NCI-H446 (cell line): ENCODE results near the gene TARS2.

ENCODE experiments used
- DNase-seq, 2 experiments: peaks; one replicate each; lab custom pipeline; 2025; lab: John Stamatoyannopoulos, UW

Gene TARS2

DNA sequence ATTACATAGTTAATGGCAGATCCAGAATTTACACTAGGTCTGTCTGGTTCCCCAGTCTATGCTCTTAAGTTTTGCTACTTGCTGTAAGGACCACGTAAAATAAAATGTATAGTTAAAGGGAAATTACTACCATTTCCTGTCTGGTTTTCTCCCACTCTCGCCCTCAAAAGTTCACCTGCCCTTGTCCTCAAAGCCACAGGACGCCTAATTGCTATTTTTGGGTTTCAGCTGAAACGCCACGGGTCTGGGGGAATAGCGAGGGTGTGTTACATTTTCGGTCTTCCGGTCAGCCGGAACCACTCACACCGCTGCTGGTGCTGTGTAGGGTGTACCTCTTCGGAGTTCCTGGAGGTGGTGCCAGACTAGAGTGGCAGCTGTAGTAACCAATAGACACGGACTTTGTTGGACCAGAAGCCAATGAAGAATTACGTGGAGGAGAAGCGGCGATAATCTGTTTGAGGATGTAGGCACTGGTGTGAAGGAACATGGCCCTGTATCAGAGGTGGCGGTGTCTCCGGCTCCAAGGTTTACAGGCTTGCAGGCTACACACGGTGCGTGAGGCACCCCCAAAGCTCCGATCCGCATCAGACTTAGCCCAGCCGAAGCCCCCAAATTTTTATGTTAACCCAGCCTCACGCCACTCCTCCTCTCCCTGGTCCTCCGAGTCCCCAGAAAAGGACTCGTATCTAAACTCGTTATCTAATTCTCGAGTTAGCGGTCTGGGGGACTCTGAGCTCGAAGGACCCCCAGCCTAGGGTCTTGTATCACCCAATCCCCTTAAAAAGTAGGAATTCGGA is at the start of gene TARS2:
Gene TARS2, plus strand, starts transcription at position 454 of the 797 bp plus-strand sequence. Its CDS starts 32 bp downstream, at position 486.
- peak; percentile 97 to 99 for DNase-seq

GRCh38 chr1:150441121-150441520 is 46.1 kb upstream of the TARS2 start:
- no peak for DNase-seq

DNA sequence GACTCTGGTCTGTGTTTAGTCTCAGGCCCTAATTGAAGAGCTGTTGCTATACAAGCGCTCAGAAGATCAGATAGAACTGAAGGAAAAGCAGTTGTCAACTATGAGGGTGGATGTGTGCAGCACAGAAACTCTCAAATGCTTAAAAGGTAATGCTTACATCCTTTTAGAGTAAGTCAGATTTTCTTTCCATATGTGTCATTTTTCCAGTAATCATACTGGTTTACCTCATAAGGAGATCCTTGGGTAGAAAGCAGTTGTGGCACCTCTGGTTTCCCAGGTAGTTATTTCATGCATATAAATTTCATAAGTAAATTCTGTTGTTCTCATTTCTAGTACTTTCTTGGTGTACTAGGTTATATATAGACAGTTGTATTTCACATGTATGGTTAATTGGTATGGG is 43.0 kb upstream of the TARS2 start:
- DNase-seq: no peak

- DNase-seq: no peak
These were observed 31.0 kb upstream of the TARS2 start for GRCh38 chr1:150456146-150456647.

DNA sequence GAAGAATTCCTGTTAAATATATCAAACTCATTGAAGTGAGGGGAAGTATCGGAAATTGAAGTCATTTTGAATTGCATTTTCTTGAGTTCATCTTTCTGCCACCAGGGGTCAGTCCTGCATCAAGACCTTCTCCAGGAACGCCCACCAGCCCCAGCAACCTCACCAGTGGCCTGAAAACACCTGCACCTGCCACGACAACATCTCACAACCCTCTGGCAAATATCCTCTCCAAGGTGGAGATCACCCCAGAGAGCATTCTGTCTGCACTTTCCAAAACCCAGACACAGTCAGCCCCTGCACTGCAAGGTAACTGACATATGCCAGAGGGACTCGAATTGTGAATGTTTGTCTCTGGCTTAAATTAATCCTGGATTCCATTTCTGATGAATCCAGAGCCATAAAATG is 22.8 kb upstream of the TARS2 start:
- DNase-seq: peak; percentile 27 to 59

- no peak for DNase-seq
These were observed 20.3 kb upstream of the TARS2 start for GRCh38 chr1:150466964-150467363.

DNA sequence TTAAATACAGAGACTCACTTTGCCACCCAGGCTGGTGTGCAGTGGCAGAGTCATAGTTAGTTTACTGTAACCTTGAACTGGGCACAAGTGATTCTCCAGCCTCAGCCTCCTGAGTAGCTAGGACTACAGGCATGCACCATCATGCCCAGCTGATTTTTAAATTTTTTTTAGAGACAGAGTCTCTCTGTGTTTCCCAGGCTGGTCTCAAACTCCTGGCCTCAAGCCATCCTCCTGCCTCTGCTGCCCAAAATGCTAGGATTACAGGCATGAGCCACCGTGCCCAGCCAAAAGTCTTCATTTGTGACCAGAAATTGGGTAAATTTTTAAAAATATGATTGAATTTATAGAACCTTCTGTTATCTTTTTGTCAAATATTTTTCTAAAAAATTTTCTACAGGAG is 17.9 kb upstream of the TARS2 start:
- DNase-seq: no peak

- DNase-seq: no peak
These were observed 14.5 kb upstream of the TARS2 start for GRCh38 chr1:150472601-150473200.

DNA sequence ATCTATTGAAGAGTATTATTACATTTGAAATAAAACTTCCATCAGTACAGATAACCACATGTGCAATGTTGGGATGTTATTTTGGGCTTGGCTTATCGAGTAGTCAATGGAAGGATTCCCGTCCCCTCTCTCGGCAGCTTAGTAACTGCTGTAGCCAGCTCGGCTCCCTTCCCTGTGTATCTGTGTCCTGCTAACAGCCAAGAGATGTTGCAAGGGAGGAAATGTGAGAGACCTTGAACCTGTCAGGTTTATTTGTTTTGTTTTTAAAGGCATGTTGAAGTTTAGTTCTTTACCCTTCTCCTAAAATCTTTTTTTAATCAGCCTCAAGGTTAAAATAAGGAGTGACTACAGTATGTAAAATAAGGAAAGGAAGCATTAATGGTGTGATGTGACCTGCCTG is 13.6 kb upstream of the TARS2 start:
- DNase-seq: no peak

GRCh38 chr1:150474869-150475268 is 12.3 kb upstream of the TARS2 start:
- DNase-seq: no peak

DNA sequence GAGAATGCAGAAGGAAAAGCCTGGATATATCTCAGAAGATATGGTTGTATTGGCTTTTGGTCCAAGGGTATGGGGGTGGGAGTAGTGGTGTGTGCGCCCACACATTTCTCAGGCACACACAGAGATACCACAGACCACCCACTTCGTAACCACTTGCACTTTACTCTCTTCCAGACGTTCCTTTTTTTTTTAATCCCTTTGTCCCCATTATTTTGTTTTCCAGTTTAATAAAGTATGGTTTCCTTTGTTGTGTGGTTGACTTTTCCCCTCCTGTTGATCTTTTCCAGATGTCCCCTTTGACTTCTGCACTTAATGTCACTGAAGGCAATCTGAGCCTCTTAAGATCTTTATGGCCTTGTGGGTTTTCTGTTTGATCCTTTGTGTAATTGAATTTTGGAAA is 10.5 kb upstream of the TARS2 start:
- no peak for DNase-seq

DNA sequence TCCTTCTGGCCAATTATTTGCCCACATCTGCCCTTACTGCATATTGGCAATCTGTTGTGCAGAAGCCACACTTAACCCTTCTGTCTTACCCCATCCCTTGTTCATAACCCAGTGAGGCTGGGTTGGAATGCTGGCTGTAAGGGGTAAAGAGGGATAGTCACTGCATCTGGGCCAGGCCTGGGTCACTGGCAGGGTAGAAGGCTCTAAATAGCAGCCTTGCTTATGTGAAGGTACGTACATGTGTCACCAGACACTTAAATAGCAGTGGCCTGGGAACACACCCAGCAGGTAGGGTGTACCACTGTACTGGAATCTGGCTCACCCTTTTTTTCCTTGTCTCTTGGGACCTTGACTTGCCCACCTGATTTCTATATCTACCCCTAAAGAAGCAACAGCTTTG is 9.9 kb upstream of the TARS2 start:
- DNase-seq: no peak

- DNase-seq: no peak
These were observed 9.5 kb upstream of the TARS2 start for GRCh38 chr1:150477733-150478132.

GRCh38 chr1:150479370-150479769 is 7.8 kb upstream of the TARS2 start:
- no peak for DNase-seq

GRCh38 chr1:150479927-150480352 is 7.3 kb upstream of the TARS2 start:
- no peak for DNase-seq

- no peak for DNase-seq
These were observed 2.8 kb upstream of the TARS2 start for GRCh38 chr1:150484431-150484830.

DNA sequence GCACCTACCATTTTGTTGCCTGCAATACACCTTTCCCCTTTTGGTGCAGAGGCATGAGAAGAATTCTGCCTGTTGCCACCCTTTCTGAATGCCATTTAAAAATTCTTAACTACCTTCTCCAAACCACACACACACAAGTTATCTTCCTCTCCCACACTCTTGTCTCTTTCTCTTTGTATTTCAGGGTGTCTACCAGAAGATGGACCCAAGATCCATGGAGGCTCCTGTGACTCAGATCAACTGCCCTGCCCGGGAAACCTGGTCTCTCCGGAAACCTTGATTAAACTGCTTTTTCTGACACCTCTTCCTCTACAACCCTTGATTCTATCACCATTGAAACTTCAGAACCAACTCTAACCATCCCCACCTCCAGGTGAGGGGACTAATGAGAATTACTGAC is 2.4 kb upstream of the TARS2 start:
- no peak for DNase-seq

DNA sequence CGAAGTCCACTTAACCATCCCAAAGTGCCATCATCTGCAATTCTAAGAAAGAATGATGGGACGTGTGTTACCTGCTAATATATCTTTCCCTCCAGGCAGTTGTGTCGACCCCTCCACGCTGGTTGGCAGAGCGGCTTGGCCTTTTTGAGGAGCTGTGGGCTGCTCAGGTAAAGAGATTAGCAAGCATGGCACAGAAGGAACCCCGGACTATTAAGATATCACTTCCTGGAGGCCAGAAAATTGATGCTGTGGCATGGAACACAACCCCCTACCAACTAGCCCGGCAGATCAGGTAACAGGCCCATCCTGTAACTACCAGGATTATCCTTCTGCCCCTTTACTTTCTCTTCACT is 520 bp downstream of the TARS2 start:
- no peak for DNase-seq

DNA sequence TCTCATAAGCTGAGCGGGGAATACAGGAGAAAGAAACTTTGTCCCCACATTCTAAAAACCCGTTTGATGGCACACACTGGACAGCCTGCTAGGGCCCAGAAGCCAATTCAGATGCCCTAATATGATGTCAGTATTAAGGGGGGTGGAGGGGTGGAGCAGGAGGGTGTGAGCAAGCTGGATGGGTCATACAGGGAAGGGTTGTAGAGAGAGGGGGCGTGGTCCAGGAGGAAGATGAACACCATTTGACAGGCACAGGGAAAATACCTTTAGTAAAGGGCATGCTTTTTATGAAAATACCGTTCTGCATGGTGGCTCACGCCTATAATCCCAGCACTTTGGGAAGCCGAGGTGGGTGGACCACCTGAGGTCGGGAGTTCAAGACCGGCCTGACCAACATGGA is 6.0 kb downstream of the TARS2 start:
- DNase-seq: no peak

- DNase-seq: no peak
These were observed 11.1 kb downstream of the TARS2 start for GRCh38 chr1:150498342-150498741.

GRCh38 chr1:150505431-150505830 is 18.2 kb downstream of the TARS2 start:
- DNase-seq: no peak

DNA sequence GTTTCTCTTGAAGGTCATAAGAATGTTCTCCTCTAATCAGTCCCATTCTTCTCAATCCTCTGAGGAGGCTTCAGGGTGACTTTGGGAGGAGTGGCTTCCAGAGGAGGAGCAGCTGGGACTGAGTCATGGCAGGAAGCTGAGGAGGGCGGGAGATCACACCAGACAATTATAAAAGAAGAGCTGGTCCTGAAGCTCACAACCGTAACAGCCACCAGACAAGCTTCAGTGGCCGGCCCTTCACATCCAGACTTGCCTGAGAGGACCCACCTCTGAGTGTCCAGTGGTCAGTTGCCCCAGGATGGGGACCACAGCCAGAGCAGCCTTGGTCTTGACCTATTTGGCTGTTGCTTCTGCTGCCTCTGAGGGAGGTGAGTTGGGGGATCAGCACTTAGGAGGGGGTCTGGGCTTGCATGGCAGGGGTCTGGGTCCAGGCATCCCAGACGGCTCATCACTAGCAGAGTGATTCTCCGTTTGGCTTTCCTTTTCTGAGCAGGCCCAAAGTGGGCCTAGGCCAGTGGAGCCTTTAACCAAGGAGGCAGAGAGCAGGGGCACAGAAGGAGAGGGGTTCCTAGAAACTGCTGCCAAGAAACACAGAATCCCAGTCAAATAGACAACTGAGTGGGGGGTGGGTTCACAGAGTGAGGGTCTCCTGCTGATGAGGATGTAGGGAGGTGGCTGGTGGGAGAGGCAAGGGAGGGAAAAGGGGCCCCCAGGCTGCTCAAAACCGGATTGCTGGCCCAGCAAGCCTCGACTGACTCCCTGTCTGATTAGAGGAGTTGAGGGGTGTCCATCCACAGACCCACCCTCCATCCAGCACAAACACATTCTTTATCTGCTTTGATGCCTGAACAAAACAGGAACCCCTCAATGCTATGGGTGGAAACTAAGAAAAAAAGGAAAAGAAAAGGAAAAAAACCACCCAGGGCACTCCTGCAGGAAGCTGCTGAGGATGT is 21.0 kb downstream of the TARS2 start, which contains the start of gene ECM1:
Gene ECM1, plus strand, starts transcription at position 198 of the 953 bp plus-strand sequence. Its CDS starts 101 bp downstream, at position 299.
- DNase-seq: no peak
